Measurements from ENCODE around the gene HS3ST4.
A peak's percentile ranks its signal among the peaks of the same experiment; 100 is the strongest.

Gene HS3ST4

DNA sequence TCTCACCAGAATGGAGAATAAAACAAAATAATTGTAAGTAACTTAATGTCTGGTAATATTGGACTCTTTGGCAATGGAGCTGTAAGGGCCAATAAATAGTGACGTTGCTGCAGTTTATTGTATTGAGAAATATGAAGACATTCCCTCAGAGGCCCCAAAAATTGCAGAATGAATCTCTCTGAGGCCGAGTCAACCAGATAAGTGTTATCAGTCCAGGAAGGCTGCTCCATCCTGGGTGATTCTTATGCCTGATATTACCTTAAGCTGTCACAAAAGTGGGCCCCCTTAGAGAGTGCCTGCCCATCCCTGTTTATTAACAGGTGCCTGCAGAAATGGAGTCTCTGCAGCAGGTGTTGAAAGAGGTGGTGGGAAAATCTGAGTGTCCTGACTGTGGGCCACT is 219.2 kb downstream of the HS3ST4 start:
- TF ChIP-seq EZH2phosphoT487 (IDR thresholded peaks at IDR 0.05; ENCODE audit: low read depth), result no peak
- TF ChIP-seq, protein P1, sequence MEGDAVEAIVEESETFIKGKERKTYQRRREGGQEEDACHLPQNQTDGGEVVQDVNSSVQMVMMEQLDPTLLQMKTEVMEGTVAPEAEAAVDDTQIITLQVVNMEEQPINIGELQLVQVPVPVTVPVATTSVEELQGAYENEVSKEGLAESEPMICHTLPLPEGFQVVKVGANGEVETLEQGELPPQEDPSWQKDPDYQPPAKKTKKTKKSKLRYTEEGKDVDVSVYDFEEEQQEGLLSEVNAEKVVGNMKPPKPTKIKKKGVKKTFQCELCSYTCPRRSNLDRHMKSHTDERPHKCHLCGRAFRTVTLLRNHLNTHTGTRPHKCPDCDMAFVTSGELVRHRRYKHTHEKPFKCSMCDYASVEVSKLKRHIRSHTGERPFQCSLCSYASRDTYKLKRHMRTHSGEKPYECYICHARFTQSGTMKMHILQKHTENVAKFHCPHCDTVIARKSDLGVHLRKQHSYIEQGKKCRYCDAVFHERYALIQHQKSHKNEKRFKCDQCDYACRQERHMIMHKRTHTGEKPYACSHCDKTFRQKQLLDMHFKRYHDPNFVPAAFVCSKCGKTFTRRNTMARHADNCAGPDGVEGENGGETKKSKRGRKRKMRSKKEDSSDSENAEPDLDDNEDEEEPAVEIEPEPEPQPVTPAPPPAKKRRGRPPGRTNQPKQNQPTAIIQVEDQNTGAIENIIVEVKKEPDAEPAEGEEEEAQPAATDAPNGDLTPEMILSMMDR (IDR thresholded peaks at IDR 0.05; ENCODE audit: low read depth, low read length), result no peak
- no peak overlapping the region for H3K27ac ChIP-seq (ENCODE audit: low read length)
- peaks cover 30% of the 10 kb centered on the region for H3K4me1 ChIP-seq (ENCODE audit: low read length)
- H3K79me2 ChIP-seq (ENCODE audit: low read length), result no peaks in the 10 kb centered on the region
- no peaks in the 10 kb centered on the region for H3K36me3 ChIP-seq (replicated peaks; ENCODE audit: low read depth, low read length)
- H3K9ac ChIP-seq (ENCODE audit: low read length), result no peak overlapping the region
- no peaks in the 10 kb centered on the region; the same call in 1 of the 2 replicates for H3K27me3 ChIP-seq (ENCODE audit: low read depth, low read length)
- H2AFZ ChIP-seq (ENCODE audit: low read depth, low read length), result no peak overlapping the region
- H3K4me3 ChIP-seq (ENCODE audit: low read length), result no peak overlapping the region
- no peak overlapping the region for H3K4me2 ChIP-seq (ENCODE audit: low read length)
- H4K20me1 ChIP-seq (ENCODE audit: insufficient read depth, low read length), result no peaks in the 10 kb centered on the region
- no peaks in the 10 kb centered on the region for H3K9me3 ChIP-seq (ENCODE audit: insufficient read depth, low read length)

DNA sequence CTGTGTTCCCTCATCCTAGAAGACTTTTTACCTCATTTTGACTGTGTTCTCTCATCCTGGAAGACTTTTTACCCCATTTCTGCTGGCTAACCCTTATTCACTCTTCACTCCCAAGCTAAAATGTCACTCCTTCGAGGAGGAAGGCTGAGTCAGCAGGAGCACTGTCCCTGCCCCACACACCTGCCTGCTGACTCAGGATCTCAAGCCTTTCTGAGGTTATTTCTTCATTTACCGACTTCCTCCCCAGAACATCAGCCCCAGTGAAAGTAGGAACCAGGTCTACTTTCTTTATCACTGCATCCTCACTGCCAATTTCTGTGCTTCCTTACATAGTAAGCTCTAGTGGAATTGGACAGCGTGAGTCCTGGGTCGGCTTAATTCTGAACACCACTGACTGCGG is 220.6 kb downstream of the HS3ST4 start:
- no peaks in the 10 kb centered on the region for H3K36me3 ChIP-seq (replicated peaks; ENCODE audit: low read depth, low read length)
- no peaks in the 10 kb centered on the region for H4K20me1 ChIP-seq (ENCODE audit: insufficient read depth, low read length)
- H2AFZ ChIP-seq (ENCODE audit: low read depth, low read length), result peak overlapping the region; percentile 42; the same call in 1 of the 2 replicates
- no peaks in the 10 kb centered on the region for H3K79me2 ChIP-seq (ENCODE audit: low read length)
- H3K27ac ChIP-seq (ENCODE audit: low read length), result peak overlapping the region; percentile 59
- no peak overlapping the region for H3K4me3 ChIP-seq (ENCODE audit: low read length)
- TF ChIP-seq, protein P1 (IDR thresholded peaks at IDR 0.05; ENCODE audit: low read depth, low read length), result no peak
- TF ChIP-seq EZH2phosphoT487 (IDR thresholded peaks at IDR 0.05; ENCODE audit: low read depth), result no peak
- H3K4me2 ChIP-seq (ENCODE audit: low read length), result peak overlapping the region; percentile 51
- no peaks in the 10 kb centered on the region for H3K9me3 ChIP-seq (ENCODE audit: insufficient read depth, low read length)
- H3K27me3 ChIP-seq (ENCODE audit: low read depth, low read length), result no peaks in the 10 kb centered on the region
- H3K9ac ChIP-seq (ENCODE audit: low read length), result peak overlapping the region; percentile 26; the same call in 1 of the 2 replicates
- peaks cover 31% of the 10 kb centered on the region for H3K4me1 ChIP-seq (ENCODE audit: low read length)

DNA sequence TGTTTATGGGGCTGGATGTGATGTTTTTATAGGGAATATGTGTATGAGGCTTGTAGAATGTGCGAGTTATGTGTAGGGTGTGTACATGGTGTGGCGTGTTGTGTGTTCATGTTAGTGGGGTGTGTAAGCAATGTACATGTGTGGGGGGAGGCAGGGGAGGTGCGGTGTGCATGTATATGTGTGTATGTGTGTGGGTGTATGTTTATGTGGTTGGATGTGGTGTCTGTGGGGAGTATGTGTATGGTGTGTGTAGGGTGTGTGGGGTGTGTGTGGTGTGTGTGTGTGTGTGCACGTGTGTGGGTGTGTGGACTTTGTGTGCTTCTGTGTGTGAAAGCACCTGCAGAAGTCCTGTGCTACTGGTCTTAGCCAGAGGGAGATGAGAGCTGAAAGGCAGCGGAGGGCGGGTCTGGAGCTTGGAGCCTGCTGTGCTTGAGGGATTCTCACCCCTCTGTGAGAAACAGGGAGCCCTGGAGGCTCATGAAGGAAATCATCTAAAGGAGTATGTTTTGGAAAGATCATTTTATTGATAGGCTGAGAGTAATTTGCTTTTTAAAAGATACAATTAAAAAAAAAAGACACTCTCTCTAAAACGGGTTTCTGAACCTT is 222.7 kb downstream of the HS3ST4 start:
- Histone ChIP-seq H3K4me2 (ENCODE audit: low read length) (no peak overlapping the region), H3K27ac (ENCODE audit: low read length) (no peak overlapping the region), H3K4me3 (ENCODE audit: low read length) (no peak overlapping the region), H3K36me3 (replicated peaks; ENCODE audit: low read depth, low read length) (no peaks in the 10 kb centered on the region), H3K9ac (ENCODE audit: low read length) (no peak overlapping the region), H3K4me1 (ENCODE audit: low read length) (peaks cover 31% of the 10 kb centered on the region), H3K9me3 (ENCODE audit: insufficient read depth, low read length) (no peaks in the 10 kb centered on the region), H2AFZ (ENCODE audit: low read depth, low read length) (no peak overlapping the region), H3K27me3 (ENCODE audit: low read depth, low read length) (no peaks in the 10 kb centered on the region), H4K20me1 (ENCODE audit: insufficient read depth, low read length) (no peaks in the 10 kb centered on the region), H3K79me2 (ENCODE audit: low read length) (no peaks in the 10 kb centered on the region)
- TF ChIP-seq, protein P1 (IDR thresholded peaks at IDR 0.05; ENCODE audit: low read depth, low read length), result no peak
- TF ChIP-seq EZH2phosphoT487 (IDR thresholded peaks at IDR 0.05; ENCODE audit: low read depth), result no peak

DNA sequence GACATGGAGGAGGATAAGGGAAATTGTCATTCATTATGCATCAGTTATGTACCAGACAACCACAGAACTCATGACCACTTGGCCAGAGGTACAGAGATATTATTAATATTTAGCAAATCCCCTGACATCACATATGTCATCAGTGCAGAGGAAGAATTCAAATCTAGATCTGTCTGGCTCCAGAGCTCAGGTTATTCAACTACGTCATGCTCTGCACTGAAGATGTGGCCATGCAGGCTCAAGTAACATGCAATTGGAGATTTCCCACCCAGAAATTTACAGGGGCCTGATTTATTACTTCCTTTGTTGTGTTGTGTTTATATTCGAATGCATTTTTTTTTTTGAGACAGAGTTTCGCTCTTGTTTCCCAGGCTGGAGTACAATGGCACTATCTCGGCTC is 224.3 kb downstream of the HS3ST4 start:
- no peak for TF ChIP-seq EZH2phosphoT487 (IDR thresholded peaks at IDR 0.05; ENCODE audit: low read depth)
- TF ChIP-seq, protein P1 (IDR thresholded peaks at IDR 0.05; ENCODE audit: low read depth, low read length), result no peak
- Histone ChIP-seq H3K4me3 (ENCODE audit: low read length) (no peak overlapping the region), H3K9me3 (ENCODE audit: insufficient read depth, low read length) (no peaks in the 10 kb centered on the region)

More for the DNA sequence above, 224.3 kb downstream of the HS3ST4 start:
- no peak overlapping the region for H3K9ac ChIP-seq (ENCODE audit: low read length)
- no peak overlapping the region for H3K27ac ChIP-seq (ENCODE audit: low read length)
- H2AFZ ChIP-seq (ENCODE audit: low read depth, low read length), result no peak overlapping the region
- H4K20me1 ChIP-seq (ENCODE audit: insufficient read depth, low read length), result no peaks in the 10 kb centered on the region
- no peaks in the 10 kb centered on the region for H3K79me2 ChIP-seq (ENCODE audit: low read length)
- H3K4me2 ChIP-seq (ENCODE audit: low read length), result no peak overlapping the region
- peaks cover 30% of the 10 kb centered on the region for H3K4me1 ChIP-seq (ENCODE audit: low read length)
- no peaks in the 10 kb centered on the region for H3K27me3 ChIP-seq (ENCODE audit: low read depth, low read length)
- no peaks in the 10 kb centered on the region for H3K36me3 ChIP-seq (replicated peaks; ENCODE audit: low read depth, low read length)
